Testis (tissue), 2 donors: ENCODE results near the gene FYCO1.

Source experiments
- CTCF ChIP-seq, 3 experiments: fragments of 450-650 bp in 2 of 3; fragments of 200-600 bp in 1 of 3; sonication (generic) in 1 of 3; IDR thresholded peaks; one replicate each; pipeline ENCODE4 v1.5.1; 2016 to 2019; ENCODE audit warnings: antibody characterized with exemption in 3 of 3, mild to moderate bottlenecking in 2 of 3, moderate library complexity in 1 of 3
- POLR2A ChIP-seq: fragments of 450-650 bp; IDR thresholded peaks from one replicate; pipeline ENCODE4 v1.6.1; 2017; ENCODE audit warnings: antibody characterized with exemption, mild to moderate bottlenecking, moderate library complexity

GRCh38 chr3:45968149-45968548 lies 27.5 kb downstream of the FYCO1 start:
- TF ChIP-seq CTCF (IDR thresholded peaks at IDR 0.05) (no peak), POLR2A (no peak)
